ENCODE data around the gene BOD1.
"Not testable (repeated sequence)": the region's sequence is repeated elsewhere in the genome, so short reads cannot be mapped to it uniquely, and the experiment has no call there.

Gene BOD1

DNA sequence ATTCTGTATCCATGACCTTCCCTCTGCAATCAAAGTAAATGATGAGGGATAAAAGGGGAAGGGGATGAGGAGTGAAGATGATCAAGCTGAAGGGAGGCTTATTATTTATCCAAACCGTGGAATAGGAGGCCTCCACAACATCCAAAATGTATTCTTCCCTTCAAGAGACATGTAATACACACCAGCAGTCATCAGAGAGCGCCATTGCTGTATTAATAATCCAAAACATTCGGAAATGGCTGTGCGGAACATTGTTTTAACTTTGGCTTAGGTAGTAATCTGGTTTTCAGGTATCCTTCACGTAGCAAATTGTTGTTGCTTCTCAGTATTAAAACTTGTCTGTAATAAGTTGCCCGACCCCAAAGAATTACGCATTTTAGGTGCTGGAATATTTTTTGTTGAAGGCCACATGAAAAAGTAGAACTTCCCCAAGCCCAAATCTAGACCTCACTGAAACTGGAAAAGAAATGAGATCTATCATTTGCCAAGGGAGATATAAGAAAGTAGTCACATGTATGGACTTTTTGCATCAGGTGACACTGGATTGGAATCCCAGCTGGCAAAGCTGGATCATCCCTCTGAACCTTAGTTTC is 2.6 kb upstream of the BOD1 start:
- peak; percentile 61 for DNase-seq (ENCODE audit: low spot score)
- FAIRE-seq, result no peak

DNA sequence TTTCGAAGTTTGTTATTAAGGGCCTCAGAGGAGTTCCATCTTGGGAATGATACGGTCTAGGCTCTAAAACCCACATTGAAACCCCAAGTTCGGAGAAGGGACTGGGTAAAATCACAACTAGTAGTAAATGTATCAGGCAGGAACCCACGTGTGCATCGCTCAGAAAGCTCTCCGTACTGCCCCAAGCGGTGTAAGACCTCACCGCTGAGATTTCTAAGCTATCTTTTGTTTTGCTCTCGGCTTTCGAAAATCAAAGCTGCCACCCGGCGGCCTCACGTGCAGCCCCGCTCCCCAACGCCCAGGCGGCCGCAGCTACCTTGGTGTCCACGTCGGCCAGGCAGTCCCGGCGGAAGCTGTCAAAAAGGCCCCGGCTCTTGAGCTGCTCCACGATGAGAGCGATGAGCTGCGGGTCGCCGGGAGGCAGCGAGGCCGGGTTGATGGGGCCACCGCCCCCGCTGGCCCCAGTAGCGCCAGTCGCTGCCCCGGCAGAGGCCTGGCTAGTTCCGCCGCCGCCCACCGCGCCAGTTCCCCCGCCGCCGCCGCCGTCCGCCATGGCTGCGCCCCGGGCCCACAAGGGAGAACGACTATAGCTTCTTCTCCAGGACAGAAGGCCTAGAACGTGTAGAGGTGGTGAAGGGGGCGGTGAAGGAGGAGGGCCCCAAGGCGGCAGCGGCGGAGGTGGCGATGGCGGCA is 420 bp downstream of the BOD1 start:
- FAIRE-seq (no peak), DNase-seq (ENCODE audit: low spot score) (peak; percentile 75)

DNA sequence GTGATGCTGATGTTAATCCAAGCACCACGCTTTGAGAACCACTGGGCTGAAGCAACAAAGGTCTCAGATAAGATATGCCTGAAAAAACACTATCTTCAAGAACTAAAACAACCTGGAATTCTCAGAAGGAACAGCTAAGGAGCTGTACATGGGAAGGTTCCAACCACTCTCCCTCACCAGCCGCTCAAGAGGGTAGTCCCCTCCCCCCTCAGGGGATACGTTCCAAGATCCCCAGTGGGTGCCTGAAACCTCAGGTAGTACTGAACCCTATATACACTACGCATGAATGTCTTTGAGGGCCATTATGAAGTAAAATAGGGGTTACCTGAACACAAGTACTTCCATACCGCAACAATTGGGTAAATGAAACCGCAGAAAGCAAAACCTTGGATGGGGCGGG is 1.9 kb downstream of the BOD1 start:
- DNase-seq (ENCODE audit: low spot score) (no peak), FAIRE-seq (no peak)

DNA sequence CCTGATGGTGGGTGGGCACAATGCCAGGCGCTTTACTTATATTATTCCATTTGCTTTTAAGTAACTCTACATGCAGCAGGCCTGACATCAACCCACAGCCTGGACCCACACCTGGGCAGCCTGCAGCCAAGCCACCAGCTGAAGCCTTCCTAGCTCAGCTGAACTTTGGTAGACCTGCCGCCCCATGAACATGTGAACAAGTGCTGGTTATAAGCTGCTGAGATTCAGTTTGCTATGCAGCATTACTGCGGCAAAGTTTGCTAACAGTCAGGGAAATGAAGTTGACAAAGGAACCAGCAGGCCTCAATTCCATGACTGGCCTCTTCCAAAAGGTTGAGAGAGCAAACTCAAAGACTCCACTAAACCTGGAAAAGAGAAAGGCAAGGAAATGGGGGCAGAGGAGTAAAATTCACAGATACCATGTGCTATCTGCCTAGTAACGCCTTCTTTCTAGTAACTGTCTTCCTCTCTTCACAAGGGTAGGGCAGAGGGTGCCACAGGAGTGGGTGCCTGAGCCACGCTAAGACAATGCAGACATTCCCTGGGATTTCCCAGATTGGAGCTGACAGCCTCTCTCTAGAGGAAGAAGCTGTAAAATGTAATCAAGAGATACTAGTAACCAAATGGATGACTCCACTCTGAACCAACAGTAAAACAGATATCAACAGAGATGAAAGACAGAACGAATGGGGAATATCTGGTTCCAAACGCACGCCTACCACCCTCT is 2.9 kb downstream of the BOD1 start:
- no peak for FAIRE-seq

DNA sequence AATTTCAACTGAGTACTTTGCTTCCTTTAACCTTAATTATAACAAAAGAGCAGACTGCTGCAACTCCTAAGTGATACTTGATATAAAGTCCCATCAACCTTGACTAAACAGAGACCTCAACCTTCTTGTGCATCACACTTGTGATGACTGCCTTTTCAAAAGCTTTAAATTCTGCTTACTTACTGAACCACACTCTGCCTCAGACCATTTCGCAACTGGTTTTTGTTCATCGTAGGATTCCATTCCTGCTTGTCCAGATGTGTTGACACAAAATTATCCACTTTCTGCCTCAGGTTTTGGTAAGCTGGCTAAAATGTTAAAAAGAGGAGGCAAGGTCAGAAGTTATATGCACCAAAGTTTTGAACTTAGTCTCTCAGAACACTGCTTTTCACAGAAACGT is 3.5 kb downstream of the BOD1 start:
- no peak for DNase-seq (ENCODE audit: low spot score)
- no peak for FAIRE-seq

More for the DNA sequence above, 2.9 kb downstream of the BOD1 start:
- DNase-seq (ENCODE audit: low spot score), result no peak

DNA sequence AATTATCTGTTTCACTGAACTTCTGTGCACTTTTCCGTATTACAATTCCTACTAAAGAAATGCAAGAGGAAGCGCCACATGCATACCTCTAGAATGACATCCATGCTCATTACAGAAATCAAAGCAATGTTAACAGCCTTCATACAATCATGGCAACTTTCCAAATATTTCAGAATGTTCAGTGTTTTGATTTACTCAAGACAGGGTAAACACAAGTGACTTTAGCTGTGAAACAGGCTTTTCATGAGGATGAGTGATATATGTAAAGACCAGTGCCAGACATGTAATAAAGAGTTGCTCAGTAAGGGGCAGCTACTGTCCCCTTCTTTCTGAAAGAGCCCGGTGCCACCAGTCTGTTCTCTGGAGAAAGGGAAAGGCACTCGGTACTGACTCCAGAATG is 4.7 kb downstream of the BOD1 start:
- no peak for DNase-seq (ENCODE audit: low spot score)
- no peak for FAIRE-seq

DNA sequence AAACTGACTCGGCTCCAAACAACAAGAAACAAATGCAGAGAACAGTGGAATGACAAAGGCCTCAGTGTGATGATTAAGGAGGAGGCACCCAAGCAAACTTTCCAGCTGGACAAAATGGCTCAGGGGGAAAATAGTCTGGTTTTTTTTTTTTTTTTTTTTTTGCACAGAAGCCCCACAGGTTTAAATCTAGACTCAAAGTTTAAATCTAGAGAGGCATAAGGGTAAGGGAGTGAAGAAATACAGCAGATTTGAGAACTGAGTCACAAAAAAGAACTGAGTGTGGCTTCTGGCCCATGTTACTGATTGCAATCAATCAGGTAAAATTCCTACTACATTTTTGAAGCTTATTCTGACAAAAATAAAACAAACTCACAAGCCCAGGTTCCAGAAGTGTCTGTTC is 12.3 kb downstream of the BOD1 start:
- FAIRE-seq (no peak), DNase-seq (ENCODE audit: low spot score) (no peak)

DNA sequence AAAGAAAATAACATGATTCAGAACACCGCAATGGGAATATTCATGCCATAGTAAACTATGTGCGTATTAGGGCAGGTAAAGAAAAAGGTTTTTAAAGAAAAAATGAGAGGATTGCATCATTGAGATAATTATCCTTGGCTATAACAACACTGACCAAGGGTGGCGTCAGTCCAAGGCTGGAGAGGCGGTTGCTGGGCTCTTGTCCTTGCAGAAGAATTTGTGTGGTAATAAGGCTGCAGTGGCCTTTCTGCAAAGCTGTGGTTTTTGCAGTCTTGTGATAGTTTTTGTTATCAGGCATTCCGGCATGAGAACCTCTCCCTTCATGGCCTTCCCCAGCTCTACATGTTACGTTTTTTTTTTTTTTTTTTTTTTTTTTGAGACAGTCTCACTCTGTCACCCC is 14.0 kb downstream of the BOD1 start:
- DNase-seq (ENCODE audit: low spot score), result no peak
- no peak for FAIRE-seq

DNA sequence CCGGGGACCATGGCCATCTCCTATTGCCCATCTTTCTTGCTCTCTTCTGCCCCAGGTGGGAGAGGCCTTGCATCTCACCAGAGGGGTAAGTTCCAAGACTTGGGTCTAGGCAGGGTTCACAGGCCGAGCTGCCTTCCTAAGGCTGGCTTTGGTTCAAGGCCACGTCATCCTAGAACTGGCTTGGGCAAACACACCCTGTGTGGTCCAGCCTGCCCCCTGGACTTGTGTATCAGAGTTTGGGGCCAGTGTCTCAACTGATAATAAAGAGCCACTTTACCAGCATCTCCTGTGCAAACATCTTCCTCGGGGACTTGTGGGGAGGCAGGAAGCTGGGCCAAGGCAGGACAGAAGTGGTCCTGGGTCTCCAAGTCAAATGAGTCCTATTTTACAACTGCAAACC is 17.8 kb downstream of the BOD1 start:
- DNase-seq (ENCODE audit: low spot score) (no peak), FAIRE-seq (no peak)

DNA sequence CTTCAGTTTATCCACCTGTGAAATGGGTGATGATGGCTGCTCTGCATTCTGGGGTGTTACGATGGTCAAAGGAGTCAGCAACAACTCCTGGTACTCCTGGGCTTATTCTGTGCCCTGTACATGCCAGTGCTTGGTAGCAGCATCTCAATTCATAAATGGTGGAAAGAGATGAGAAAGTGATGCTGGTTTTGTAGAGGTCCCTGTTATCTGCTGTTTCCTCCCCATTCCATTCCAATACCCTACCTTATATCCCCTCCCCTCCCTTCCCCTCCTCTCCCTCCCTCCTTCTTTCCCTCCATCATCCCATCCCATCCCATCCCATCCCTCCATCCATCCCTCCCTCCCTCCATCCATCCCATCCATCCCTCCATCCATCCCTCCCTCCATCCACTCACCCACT is 19.1 kb downstream of the BOD1 start:
- no peak for DNase-seq (ENCODE audit: low spot score)
- FAIRE-seq, result no peak

DNA sequence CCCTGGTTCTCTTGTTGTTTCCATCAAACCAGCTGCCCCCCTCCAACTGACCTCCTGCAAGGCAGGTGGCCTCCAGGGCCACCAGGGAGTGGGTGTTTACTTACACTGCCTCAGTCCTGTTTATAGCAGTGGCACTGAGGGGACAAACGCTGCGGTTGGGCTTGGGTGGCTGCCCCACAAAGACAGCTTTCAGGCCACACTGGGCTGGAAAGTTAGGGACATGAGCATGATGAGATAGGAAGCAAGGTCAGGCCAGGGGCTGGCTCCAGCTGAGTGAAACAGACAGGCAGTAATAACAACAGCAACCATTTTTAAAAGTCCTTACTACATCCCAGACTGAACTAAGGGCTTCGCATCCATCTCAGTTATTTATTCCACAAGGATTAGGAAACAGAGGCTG is 20.6 kb downstream of the BOD1 start:
- FAIRE-seq, result no peak
- DNase-seq (ENCODE audit: low spot score), result no peak

DNA sequence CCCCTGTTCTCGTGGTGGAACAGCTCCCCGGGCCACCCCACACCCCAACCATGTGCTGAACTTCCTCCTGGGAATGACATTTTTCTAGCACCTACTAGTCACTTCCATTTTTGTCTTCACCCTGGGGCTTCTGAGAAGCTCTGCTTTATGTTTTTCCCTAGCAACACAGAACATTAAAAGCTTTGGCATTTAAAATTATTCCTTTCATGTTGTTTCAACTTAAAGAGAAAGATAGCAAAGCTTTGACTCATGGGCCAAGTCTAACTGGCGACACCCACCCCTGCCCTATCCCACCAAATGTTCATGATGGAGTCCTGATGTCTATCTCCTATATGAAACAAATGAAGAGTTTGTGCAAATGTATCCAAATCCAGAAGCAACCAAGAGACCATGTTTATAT is 22.4 kb downstream of the BOD1 start:
- DNase-seq (ENCODE audit: low spot score) (no peak), FAIRE-seq (no peak)

DNA sequence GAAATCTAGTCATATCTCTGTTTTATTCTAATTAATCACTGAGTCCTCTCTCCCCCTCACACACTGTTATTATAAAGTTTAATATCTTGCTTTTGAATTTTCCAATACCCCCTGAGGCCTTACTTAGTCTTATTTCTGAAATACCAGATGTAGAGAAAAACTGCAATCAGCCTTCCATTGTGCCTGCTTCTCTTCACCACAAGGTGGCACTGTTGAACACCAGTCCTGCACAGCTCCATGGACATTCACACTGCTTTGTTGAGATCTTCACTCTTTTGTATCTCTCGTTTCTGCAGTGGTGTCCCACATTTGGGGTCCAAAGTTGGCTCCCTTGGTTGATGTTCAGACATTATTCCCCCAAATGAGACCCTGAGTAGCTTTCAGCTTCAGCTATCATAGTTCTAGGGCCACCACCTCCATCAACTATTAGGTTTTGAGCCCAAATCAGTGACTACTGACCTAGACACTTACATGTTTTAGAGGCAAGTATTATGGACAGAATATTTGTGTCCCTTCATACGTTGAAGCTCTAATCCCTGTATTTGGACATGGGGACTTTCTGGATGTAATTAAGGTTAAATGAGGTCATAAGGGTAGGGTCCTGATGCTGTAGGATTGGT is 24.3 kb downstream of the BOD1 start:
- DNase-seq (ENCODE audit: low spot score) (peak; percentile 23), FAIRE-seq (no peak)

DNA sequence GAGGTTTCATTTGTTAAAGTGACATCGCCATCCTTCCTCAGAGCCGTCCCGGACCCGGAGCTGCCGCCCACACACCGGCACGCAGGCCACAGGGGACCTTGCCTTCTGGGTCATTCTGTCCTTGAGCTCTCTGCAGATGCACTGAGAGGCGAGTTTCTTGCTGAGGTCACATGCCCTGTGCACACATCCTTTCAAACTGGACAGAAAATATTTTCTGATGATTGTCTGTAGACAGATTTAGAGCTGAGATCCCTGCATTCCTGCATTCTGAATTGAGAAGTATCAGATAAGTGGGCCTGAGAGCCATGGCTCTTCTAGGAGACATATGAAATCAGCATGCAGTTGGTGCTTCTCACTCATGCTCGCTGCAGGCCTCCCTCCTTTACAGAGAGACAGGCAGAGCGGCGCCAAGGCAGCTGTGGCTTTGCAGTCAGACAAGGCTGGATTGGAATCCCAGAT is 25.4 kb downstream of the BOD1 start:
- FAIRE-seq, result no peak
- DNase-seq (ENCODE audit: low spot score), result no peak

DNA sequence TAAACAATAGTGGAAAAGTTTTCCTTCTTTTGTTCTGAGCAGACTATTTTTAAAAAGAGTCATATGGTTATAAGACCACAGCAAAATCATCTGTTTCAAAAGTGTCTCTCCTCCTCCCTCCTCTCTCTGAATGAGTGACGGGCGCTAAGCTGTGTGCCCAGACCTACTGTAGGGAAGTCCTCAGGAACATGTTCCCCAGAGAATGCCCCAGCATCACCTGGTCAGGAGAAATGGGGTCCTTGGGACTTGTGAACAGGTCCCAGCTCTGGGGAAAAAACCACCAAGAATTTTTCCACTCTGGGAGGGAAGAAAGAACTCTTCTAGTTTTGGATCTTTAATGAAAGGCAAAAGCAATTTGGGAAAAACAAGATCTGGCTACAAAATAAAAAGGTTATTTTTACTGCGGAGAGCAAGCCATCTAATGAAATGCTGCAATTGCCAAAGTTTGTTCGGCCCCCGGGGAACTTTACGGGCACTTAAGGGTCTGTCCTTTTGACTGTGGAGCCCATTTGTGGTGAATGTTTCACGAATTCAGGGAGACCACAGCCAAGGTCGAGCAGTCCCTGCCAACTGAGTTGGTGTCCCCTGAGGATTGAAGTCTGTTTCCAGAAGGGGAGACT is 25.9 kb downstream of the BOD1 start:
- DNase-seq (ENCODE audit: low spot score), result no peak
- FAIRE-seq, result no peak

DNA sequence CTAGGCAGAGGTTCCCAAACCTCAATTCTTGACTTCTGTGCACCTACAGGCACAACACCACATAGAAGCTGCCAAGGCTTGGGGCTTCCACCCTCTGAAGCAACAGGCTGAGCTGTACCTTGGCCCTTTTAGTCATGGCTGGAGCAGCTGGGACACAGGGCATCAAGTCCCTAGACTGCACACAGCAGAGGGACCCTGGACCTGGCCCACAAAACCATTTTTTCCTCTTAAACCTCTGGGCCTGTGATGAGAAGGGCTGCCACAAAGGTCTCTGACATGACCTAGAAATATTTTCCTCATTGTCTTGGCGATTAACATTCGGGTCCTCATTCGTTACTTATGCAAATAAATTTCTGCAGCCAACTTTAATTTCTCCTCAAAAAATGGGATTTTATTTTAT is 30.3 kb downstream of the BOD1 start:
- not testable (repeated sequence) for DNase-seq (ENCODE audit: low spot score); FAIRE-seq

DNA sequence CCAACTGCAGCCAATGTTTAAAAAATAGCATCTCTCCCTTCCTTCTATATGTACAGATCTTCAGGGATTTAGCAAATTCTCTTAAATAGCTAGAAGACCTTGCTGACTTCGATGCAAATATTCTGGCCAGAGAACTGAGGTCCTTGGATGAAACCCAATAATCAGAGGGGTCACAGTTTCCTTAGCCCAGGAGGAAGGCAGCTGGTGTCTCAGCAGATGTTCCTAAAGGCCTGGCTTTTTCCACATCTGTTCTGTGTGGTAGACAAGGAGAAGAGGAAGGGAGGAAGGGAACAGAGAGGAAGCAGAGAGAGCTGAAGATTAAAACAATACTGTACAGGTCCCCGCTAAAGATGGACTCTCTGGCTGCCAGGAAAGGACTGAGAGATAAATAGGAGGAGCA is 33.1 kb downstream of the BOD1 start:
- no peak for FAIRE-seq

DNA sequence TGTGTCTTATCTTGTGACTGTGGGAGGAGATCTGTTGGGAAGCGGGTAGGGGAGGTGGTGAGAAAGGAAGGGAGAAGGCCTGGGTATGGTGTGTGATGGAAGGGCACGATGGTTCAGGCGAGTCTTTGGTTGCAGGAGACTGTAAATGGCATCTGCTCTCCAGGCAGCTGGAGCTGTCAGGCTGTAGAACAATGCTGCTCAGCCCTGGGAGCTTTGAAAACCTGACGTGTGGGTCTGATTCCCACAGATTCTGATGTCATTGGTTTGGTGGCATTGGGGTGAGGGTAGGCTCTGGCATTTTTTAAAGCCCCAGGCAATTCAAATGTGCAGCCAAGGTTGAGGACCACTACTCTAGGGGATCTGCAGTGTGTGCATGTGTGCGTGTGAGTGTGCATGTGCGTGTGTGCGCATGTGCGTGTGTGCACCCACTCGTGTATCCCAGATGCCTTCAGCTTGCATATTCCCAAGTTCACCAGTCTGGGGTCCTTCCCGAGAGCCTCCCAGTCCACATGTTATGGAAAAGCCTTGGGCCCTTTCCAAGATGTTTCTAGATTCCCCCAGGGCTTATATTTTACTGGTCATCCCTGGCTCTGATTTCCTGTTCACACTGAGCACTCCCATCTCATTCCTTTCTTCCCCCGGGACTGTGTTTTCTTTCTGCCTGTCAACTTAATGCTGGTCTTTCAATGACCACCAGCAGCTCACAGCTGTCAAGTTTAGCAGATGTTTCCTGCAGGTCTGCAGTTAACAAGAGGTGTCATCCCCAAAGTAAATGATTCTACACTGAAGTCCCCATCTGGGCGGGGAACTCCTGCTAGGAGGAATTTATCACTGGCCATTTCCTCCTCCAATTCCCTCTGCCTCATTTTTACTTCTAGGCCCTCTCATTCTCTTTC is 34.0 kb downstream of the BOD1 start:
- DNase-seq (ENCODE audit: low spot score) (no peak), FAIRE-seq (no peak)

More for the DNA sequence above, 33.1 kb downstream of the BOD1 start:
- no peak for DNase-seq (ENCODE audit: low spot score)

DNA sequence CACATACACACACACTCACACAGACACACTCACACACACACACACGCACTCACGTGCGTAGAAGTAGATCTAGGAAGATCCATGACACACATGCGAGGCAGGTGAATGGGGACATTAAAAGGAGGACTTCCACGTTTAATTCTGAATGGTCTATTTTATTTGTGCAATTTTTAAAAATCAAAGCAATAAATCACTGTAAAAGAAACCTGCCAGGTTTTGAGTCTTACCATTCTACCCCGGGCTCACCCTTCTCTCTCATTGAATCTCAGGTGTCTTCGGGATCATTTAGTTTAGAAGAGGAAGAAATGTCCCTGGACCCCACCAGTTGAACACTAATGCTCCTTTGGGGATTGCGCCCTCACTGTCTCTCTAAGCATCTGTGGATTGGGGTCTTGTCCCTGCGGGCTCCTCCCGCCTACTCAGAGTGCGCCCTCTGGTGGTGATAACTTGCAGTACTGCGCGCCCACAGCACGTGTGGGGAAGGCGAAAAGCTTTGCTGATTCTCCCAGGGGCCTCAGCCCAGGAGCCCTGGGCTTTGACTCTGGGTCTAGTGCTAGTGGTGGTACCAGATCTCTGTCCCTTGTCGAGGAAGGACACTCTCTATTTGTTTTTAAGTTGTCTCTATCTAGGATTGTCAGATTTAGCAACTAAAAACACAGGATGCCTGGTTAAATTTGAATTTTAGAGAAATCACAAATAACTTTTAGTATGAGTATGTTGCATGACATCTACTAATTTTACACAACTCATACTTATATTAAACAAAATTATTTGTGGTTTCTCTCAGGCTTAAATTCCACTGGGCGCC is 34.8 kb downstream of the BOD1 start:
- FAIRE-seq (no peak), DNase-seq (ENCODE audit: low spot score) (peak; percentile 68)

Measured in urothelium cell line (cell line).